Stimulated activated memory B cell treated with anti-CD40 and anti-IgM and Interleukin-4, amounts not matched to agents 10 μg/mL and 1 μg/mL and 100 μg/mL, for 72 hours (primary cell): ENCODE data around the gene CCDC170.

Source experiments
- ATAC-seq: fragments of 150-1000 bp; cut with Tn5 transposase; 2 replicates; pipeline ENCODE4 v1.10.0; 2021
- H3K27ac Mint-ChIP-seq: one replicate; pipeline ENCODE4 v1.8.0; 2022; ENCODE audit warnings: mild to moderate bottlenecking, mixed read lengths
- H3K27me3 Mint-ChIP-seq: one replicate; pipeline ENCODE4 v1.8.0; 2022; ENCODE audit warnings: mixed read lengths
- H3K36me3 Mint-ChIP-seq: one replicate; pipeline ENCODE4 v1.8.0; 2022; ENCODE audit warnings: mixed read lengths
- H3K4me1 Mint-ChIP-seq: one replicate; pipeline ENCODE4 v1.8.0; 2022; ENCODE audit warnings: mixed read lengths
- H3K4me3 Mint-ChIP-seq: one replicate; pipeline ENCODE4 v1.8.0; 2022; ENCODE audit warnings: mild to moderate bottlenecking, moderate library complexity, mixed read lengths
- H3K9me3 Mint-ChIP-seq: one replicate; pipeline ENCODE4 v1.8.0; 2022; ENCODE audit warnings: mixed read lengths

The CCDC170 gene

DNA sequence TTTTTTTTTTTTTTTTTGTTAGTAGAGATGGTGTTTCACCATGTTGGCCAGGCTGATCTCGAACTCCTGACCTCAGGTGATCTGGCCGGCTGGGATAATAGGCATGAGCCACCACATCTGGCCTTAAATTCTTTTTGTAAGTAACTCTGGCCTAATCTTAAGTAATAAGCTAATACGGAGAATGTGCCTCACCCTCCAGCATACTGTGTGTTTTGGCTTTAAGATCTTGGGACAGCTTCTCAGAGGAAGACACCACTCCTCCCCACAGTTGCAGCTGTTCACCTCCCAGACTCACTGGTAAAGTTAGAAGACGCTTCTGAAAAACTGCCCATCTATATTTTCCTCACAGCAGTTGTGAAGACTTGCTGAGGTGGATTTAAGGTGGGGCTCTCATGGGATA lies 120.8 kb downstream of the CCDC170 start:
- no peak for ATAC-seq
- H3K4me3 Mint-ChIP-seq = no peak overlapping the region
- no peaks in the 10 kb centered on the region for H3K4me1 Mint-ChIP-seq
- H3K27me3 Mint-ChIP-seq = peaks cover 10% of the 10 kb centered on the region
- H3K36me3 Mint-ChIP-seq = no peaks in the 10 kb centered on the region
- no peaks in the 10 kb centered on the region for H3K9me3 Mint-ChIP-seq
- H3K27ac Mint-ChIP-seq = no peak overlapping the region

DNA sequence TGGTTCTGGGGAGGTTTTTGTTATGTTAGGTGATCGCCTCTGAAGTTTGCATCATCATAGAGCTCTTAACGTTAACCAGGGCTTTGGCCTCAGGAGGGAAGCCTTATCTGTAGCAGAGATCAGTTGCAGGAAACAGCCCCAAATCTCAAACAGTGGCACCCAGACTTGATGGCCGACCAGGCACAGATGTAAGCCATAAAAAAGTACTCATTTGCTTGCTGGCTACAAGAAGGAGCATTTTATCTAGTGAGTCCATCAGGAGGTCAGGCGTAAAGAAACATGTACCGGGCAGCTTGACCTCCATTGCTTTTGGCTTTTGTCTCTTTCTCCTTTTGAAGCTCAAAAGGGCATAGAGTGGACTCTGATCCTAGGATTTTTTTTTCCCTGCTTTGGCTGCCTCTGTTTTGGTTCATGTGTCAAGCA lies 122.3 kb downstream of the CCDC170 start:
- no peak overlapping the region for H3K4me3 Mint-ChIP-seq
- H3K27me3 Mint-ChIP-seq = peaks cover 10% of the 10 kb centered on the region
- ATAC-seq = no peak
- no peaks in the 10 kb centered on the region for H3K9me3 Mint-ChIP-seq
- H3K36me3 Mint-ChIP-seq = no peaks in the 10 kb centered on the region
- no peaks in the 10 kb centered on the region for H3K4me1 Mint-ChIP-seq
- H3K27ac Mint-ChIP-seq = no peak overlapping the region

DNA sequence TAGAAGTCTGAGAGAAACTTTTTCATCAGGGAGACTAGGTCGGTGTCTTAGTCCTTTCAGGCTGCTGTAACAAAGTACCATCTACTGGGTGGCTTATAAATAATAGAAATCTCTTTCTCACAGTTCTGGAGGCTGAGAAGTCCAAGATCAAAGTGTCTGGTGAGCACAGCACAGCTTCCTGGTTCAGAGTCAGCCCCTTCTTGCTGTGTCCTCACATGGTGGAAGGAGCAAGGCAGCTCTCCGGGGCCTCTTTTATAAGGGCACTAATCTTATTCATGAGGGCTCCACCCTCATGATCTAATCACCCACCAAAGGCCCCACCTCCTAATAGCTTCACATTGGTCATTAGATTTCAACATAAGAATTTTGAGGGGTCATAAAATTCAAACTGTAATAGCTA lies 122.8 kb downstream of the CCDC170 start:
- H3K27ac Mint-ChIP-seq = no peak overlapping the region
- no peak for ATAC-seq

DNA sequence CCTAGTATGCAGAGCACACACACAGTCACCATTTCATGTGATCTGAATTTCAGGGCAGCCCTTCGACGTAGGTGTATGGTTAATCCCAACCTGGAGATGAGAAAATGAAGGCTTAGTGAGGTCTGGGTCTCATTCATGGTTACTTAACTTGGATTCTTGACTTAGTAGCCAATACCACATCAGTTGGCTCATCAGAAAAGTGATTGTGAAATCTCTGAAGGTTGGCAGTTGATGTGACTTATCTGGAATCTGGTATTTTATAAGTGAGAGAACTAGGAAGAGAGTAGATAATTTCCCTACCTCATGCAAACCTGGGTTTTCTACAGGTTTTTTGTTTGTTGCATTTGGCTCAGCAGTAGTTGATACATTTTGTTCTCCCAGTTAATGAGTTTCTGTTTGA lies 123.7 kb downstream of the CCDC170 start:
- Mint-ChIP-seq H3K4me1 (no peaks in the 10 kb centered on the region), H3K27me3 (peaks cover 3% of the 10 kb centered on the region), H3K9me3 (no peaks in the 10 kb centered on the region), H3K27ac (no peak overlapping the region), H3K4me3 (no peak overlapping the region), H3K36me3 (no peaks in the 10 kb centered on the region)
- ATAC-seq = no peak

More for the DNA sequence above, 122.8 kb downstream of the CCDC170 start:
- Mint-ChIP-seq H3K4me3 (no peak overlapping the region), H3K36me3 (no peaks in the 10 kb centered on the region), H3K27me3 (peaks cover 10% of the 10 kb centered on the region), H3K9me3 (no peaks in the 10 kb centered on the region), H3K4me1 (no peaks in the 10 kb centered on the region)

DNA sequence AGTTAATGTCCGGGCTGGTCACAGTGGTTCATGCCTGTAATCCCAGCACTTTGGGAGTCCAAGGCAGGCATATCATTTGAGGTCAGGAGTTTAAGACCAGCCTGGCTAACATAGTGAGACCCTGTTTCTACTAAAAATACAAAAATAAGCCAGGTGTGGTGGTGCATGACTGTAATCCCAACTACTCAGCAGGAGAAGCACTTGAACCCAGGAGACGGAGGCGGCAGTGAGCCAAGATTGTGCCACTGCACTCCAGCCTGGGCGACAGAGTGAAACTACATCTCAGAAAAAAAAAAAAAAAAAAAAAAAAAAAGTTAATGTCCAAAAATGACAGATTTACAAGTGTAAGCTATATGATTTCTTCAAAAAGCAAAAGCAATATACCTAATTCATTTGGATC lies 124.9 kb downstream of the CCDC170 start:
- Mint-ChIP-seq H3K4me3 (no peak overlapping the region), H3K4me1 (no peaks in the 10 kb centered on the region), H3K9me3 (no peaks in the 10 kb centered on the region), H3K27ac (no peak overlapping the region), H3K27me3 (no peaks in the 10 kb centered on the region), H3K36me3 (no peaks in the 10 kb centered on the region)
- ATAC-seq = no peak

DNA sequence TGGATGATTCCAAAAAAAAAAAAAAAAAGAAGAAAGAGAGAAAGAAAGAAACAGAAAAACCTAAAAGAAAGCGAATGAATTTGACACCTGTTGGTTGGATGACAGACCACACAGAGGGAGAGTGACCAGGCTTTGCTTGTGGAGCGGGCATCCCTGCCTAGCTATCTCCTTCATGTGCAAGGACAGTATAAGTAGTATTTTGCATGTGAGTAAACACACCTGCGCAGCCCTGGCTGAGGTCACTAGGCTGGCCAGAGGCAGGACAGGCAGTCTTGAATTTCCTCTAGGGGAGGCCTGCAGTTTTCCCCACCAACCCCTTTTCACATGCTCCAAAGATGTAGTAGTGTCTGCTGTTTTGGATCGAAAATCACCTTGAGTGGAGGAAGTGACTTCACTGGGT lies 126.4 kb downstream of the CCDC170 start:
- Mint-ChIP-seq H3K36me3 (no peaks in the 10 kb centered on the region), H3K4me3 (no peak overlapping the region), H3K9me3 (no peaks in the 10 kb centered on the region), H3K4me1 (no peaks in the 10 kb centered on the region), H3K27ac (no peak overlapping the region), H3K27me3 (no peaks in the 10 kb centered on the region)
- ATAC-seq = no peak

DNA sequence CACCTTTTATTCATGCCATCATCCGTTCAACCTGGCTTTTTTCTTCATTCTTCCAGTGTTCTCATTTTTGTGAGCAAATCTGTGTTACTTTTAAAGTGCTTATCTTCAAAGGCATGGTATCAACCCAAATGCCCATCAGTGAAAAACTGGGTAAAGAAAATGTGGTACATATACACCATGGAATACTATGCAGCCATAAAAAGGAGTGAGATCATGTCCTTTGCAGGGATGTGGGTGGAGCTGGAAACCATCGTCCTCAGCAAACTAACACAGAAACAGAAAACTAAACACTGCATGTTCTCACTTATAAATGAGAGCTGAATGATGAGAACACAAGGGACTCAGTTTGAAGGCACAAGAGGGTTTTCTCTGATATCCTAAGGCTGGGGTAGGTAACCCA lies 130.3 kb downstream of the CCDC170 start:
- ATAC-seq = no peak
- Mint-ChIP-seq H3K27me3 (no peaks in the 10 kb centered on the region), H3K36me3 (no peaks in the 10 kb centered on the region)

DNA sequence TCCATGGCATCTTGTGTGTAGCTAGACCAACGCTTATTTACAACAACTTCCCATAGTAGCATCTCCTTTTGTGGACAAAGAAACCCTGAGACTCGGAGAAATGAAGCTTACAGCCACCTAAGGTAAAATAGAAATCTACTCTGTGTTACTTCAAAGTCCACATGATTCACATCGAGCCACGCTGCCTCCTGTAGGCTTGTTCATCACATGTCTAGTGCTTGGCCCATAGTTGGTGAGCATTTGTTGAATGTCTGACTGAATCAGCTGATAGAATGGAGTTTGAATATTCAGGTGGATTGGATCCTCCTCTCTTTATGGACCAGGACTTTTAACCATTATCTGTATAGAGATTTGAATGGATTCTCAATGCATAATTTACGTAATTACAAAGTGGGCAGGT lies 130.7 kb downstream of the CCDC170 start:
- no peak for ATAC-seq
- Mint-ChIP-seq H3K4me3 (no peak overlapping the region), H3K27me3 (peaks cover 2% of the 10 kb centered on the region), H3K4me1 (peaks cover 6% of the 10 kb centered on the region), H3K36me3 (no peaks in the 10 kb centered on the region), H3K27ac (no peak overlapping the region), H3K9me3 (no peaks in the 10 kb centered on the region)

More for the DNA sequence above, 130.3 kb downstream of the CCDC170 start:
- peaks cover 6% of the 10 kb centered on the region for H3K4me1 Mint-ChIP-seq
- no peaks in the 10 kb centered on the region for H3K9me3 Mint-ChIP-seq
- H3K27ac Mint-ChIP-seq = no peak overlapping the region
- no peak overlapping the region for H3K4me3 Mint-ChIP-seq

DNA sequence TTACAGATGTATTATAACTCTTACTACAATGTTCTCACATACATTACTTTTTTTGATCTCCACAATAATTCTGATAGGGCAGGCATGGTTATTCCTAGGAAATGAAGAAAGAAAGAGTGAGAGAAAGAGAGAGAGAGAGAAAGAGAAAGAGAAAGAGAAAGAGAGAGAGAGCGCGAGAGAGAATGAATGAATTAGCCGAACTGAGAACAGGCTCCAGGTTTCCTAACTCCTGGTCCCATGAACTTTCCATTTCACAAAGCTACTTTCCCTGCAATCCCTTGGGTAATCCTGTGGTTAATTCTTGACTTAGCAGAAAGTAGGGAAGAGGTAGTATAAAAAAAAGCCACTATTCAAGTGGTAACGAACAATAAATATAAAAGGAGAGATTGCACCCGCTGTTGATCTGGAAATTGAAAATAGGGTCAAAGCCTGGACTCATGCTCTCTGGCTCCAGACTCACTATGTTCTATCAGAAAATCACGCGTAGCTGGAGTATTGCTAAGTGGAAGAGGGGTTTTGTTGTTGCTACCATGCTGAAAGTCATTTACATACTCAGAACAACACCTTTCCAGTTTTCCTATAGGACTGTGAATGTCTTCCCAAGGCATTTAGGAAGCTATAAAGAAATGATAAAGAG lies 131.2 kb downstream of the CCDC170 start:
- no peak for ATAC-seq
- no peak overlapping the region for H3K27ac Mint-ChIP-seq
- no peaks in the 10 kb centered on the region for H3K9me3 Mint-ChIP-seq
- H3K27me3 Mint-ChIP-seq = peaks cover 8% of the 10 kb centered on the region
- no peaks in the 10 kb centered on the region for H3K36me3 Mint-ChIP-seq
- no peak overlapping the region for H3K4me3 Mint-ChIP-seq
- H3K4me1 Mint-ChIP-seq = peaks cover 6% of the 10 kb centered on the region

DNA sequence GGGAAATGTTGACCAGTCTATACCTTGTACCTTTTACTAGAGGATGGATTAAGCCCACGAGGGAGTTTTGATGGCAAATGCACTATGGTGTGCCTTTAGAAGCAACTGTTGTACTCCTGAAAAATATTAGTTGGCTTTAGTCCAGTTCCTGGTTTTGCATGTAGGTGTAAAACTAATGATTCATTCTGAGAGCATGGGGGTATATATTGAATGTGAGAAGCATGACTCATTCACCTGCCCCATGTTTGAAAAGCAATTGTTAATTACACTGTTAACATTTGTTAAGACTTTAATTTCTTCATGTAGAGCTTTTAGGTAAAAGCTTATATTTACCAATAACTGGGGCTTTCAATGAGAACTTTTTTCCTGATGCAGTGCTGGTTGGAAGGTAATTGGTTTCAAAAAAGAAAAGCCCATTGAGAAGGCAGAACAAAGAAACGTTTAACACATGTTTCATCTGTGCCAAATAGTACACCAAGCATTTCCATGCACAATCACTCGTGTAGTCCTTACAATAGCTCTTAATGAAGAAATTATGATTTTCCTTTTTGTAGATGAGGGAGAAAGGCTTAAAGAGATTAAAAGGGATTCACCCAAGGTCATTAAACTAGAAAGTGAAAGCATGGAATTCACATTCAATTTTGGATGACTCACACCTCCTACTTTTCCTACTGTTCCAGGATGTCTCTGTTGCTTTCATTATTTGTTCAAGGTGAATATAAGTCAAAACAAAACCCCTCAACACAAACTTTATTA lies 134.1 kb downstream of the CCDC170 start:
- Mint-ChIP-seq H3K27ac (no peak overlapping the region), H3K36me3 (no peaks in the 10 kb centered on the region), H3K9me3 (no peaks in the 10 kb centered on the region), H3K4me1 (peaks cover 6% of the 10 kb centered on the region), H3K27me3 (peaks cover 9% of the 10 kb centered on the region), H3K4me3 (no peak overlapping the region)
- peak; percentile 21 for ATAC-seq

DNA sequence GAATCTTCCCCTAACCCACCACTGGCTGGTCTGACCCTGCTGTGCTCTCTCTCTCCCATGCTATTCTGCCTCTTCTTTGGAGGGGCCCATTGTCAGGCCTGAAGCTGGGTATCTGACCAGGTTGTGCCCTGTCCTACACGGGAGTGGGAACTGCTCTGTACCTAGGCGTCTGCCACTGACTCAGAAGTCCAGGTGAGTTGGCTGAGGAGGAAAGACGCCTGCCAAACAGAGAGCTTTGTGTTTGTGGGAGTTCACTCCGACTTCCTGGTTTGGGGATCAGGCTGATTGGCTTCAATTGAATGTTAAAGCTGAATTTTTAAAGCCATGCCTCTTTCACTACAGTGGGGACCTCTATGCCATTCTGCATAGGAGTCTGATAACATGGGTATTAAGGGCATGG lies 136.0 kb downstream of the CCDC170 start:
- Mint-ChIP-seq H3K27me3 (peaks cover 9% of the 10 kb centered on the region), H3K4me3 (no peak overlapping the region), H3K36me3 (no peaks in the 10 kb centered on the region), H3K27ac (no peak overlapping the region), H3K4me1 (peaks cover 6% of the 10 kb centered on the region), H3K9me3 (no peaks in the 10 kb centered on the region)
- ATAC-seq = no peak

DNA sequence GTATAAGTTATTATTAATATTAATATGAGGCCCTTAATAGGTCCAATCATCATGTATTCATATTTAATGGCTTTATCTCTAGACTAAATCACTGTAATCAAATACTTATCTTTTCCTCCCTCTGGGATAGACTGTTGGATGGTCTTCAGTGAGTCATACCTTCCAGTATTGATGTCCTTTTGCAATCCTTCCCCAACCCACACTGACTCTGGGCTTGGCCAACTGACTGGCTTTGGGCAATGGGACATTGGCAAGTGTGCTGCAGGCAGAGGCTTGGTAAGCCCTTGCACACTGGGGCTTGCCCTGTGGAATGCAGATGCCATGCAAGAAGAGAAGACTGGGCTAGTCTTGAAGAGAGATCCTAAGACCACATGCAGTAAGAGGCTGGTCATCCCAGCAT lies 136.6 kb downstream of the CCDC170 start:
- Mint-ChIP-seq H3K4me1 (peaks cover 6% of the 10 kb centered on the region), H3K36me3 (no peaks in the 10 kb centered on the region), H3K4me3 (no peak overlapping the region), H3K9me3 (no peaks in the 10 kb centered on the region), H3K27ac (no peak overlapping the region), H3K27me3 (peaks cover 9% of the 10 kb centered on the region)
- no peak for ATAC-seq

DNA sequence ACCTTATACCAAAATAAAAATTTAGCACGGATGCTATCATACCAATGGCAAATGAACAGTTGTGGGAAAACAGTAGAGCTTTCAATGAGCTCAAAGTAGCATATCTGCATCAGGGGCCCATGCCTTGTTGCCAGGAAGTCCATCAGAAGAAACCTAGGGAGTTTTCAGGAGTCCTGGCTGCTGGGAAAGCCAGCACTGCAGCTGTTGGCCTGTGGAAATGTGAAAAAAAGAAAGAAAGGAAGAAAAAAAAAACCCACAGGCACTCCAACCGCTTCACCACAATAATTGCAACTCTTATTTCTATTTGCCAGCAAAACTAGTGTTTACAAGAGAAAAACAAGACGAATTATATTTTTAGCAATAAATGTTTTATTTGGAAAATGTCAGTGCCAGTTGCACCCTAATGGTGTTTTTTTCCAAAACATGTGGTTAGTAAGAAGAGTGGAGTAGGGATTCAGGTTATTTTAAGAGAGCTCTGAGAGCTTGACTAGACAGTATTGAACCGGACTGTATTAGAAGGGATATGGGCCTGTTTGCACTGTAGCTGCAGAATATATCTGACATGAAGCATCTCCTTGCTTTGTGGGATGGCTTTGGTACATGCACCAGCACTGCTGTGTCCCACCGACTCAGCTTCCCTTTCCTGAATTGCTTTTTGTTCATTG lies 137.3 kb downstream of the CCDC170 start:
- Mint-ChIP-seq H3K27ac (no peak overlapping the region), H3K9me3 (no peaks in the 10 kb centered on the region), H3K36me3 (no peaks in the 10 kb centered on the region), H3K4me3 (no peak overlapping the region), H3K4me1 (peaks cover 6% of the 10 kb centered on the region), H3K27me3 (peaks cover 9% of the 10 kb centered on the region)
- ATAC-seq = no peak

DNA sequence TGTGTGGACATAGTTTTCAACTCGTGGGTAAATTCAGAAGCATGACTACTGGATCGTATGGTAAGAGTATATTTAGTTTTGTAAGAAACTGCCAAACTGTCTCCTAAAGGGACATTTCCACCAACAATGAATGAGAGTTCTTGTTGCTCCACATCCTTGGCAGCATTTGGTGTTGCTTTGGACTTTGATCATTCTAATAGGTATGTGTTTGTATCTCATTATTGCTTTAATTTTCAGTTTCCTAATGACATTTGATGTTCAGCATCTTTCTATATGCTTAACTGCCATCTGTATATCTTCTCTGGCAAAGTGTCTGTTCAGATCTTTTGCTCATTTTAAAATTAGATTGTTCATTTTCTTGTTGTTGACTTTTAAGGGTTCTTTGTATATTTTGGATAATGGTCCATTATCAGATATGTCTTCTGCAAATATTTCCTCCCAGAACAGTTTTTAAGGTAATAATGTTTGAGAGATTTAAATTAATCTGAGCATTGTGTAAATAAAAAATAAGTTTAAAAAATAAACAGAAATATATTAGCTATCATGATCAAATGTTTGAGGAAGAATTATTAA lies 138.7 kb downstream of the CCDC170 start:
- Mint-ChIP-seq H3K9me3 (no peaks in the 10 kb centered on the region), H3K36me3 (no peaks in the 10 kb centered on the region), H3K4me3 (no peak overlapping the region), H3K27me3 (peaks cover 9% of the 10 kb centered on the region), H3K4me1 (peaks cover 6% of the 10 kb centered on the region), H3K27ac (no peak overlapping the region)
- no peak for ATAC-seq

DNA sequence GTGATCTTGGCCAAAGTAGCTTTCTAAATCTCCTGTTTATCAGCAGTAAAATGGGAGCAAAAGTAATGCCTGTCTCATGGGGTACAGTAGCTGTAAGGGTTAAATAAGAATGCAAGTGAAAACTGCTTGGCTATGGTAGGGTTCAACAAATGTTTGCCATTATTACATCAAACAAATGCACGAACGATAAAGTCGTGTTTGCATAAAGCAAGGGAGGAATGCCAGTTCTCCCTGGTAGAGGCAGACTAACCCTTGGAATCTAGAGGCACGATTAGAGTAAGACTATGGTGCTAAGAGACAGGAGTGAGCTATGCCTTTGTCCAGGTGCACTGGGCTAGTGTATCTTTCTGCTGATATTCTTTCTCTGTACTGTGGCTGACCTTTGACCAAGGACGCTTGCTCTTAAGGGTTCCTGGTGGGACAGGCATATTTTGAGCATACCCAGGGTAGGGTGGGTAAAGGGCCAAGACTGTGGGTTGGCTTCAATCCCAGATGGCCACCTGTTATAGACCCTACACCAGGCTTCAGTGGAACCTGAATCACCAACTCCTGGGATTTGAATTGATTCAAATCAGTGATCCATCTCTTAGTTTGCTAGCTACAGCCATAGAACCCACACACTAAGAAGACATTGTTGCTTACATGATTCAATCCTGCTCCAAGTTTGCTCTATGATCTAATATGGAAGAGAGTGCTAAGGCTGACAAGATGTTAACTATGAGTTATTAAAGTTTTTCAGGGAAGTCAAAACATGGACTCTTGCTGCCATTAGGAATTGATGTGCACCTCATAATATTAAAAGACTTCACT lies 139.9 kb downstream of the CCDC170 start:
- Mint-ChIP-seq H3K27me3 (peaks cover 9% of the 10 kb centered on the region), H3K4me3 (no peak overlapping the region), H3K9me3 (peaks cover 3% of the 10 kb centered on the region), H3K36me3 (no peaks in the 10 kb centered on the region), H3K4me1 (peaks cover under 1% of the 10 kb centered on the region), H3K27ac (no peak overlapping the region)
- no peak for ATAC-seq
